ENCODE results near the gene RNF145.
A peak's percentile ranks its signal among the peaks of the same experiment; 100 is the strongest.

Gene RNF145, protein sequence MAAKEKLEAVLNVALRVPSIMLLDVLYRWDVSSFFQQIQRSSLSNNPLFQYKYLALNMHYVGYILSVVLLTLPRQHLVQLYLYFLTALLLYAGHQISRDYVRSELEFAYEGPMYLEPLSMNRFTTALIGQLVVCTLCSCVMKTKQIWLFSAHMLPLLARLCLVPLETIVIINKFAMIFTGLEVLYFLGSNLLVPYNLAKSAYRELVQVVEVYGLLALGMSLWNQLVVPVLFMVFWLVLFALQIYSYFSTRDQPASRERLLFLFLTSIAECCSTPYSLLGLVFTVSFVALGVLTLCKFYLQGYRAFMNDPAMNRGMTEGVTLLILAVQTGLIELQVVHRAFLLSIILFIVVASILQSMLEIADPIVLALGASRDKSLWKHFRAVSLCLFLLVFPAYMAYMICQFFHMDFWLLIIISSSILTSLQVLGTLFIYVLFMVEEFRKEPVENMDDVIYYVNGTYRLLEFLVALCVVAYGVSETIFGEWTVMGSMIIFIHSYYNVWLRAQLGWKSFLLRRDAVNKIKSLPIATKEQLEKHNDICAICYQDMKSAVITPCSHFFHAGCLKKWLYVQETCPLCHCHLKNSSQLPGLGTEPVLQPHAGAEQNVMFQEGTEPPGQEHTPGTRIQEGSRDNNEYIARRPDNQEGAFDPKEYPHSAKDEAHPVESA

GRCh38 chr5:159209438-159210209 lies at the start of gene RNF145:
Gene RNF145 (minus strand): TSS chr5:159209553. CDS start chr5:159203617, 5,936 bp downstream.
- H3K27ac ChIP-seq (ENCODE audit: low read depth, low read length): peak within 1 kb of the TSS; percentile 87
- no peaks in the 10 kb centered on the region for H3K36me3 ChIP-seq (ENCODE audit: insufficient read depth, low read length)
- H3K79me2 ChIP-seq (ENCODE audit: control insufficient read depth, insufficient read depth, low read length, unreplicated experiment): peaks cover 47% of the 10 kb centered on the region
- peaks cover 20% of the 10 kb centered on the region for H3K4me1 ChIP-seq (ENCODE audit: control insufficient read depth, insufficient read depth, low read length, unreplicated experiment)
- H2AFZ ChIP-seq (ENCODE audit: low read length, unreplicated experiment): peak within 1 kb of the TSS; percentile 96
- peak within 1 kb of the TSS; percentile 99 for H3K4me3 ChIP-seq (ENCODE audit: low read depth, low read length)
- H3K27me3 ChIP-seq (ENCODE audit: insufficient read depth, low read length): no peaks in the 10 kb centered on the region

- no peaks in the 10 kb centered on the region for H3K36me3 ChIP-seq (ENCODE audit: insufficient read depth, low read length)
- H3K79me2 ChIP-seq (ENCODE audit: control insufficient read depth, insufficient read depth, low read length, unreplicated experiment): peaks cover 2% of the 10 kb centered on the region
- no peak overlapping the region for H3K4me3 ChIP-seq (ENCODE audit: low read depth, low read length)
- H2AFZ ChIP-seq (ENCODE audit: low read length, unreplicated experiment): no peak overlapping the region
- H3K27me3 ChIP-seq (ENCODE audit: insufficient read depth, low read length): no peaks in the 10 kb centered on the region
- H3K4me1 ChIP-seq (ENCODE audit: control insufficient read depth, insufficient read depth, low read length, unreplicated experiment): no peaks in the 10 kb centered on the region
- H3K27ac ChIP-seq (ENCODE audit: low read depth, low read length): no peak overlapping the region
These were observed 49.0 kb upstream of the RNF145 start for GRCh38 chr5:159258361-159258760.

DNA sequence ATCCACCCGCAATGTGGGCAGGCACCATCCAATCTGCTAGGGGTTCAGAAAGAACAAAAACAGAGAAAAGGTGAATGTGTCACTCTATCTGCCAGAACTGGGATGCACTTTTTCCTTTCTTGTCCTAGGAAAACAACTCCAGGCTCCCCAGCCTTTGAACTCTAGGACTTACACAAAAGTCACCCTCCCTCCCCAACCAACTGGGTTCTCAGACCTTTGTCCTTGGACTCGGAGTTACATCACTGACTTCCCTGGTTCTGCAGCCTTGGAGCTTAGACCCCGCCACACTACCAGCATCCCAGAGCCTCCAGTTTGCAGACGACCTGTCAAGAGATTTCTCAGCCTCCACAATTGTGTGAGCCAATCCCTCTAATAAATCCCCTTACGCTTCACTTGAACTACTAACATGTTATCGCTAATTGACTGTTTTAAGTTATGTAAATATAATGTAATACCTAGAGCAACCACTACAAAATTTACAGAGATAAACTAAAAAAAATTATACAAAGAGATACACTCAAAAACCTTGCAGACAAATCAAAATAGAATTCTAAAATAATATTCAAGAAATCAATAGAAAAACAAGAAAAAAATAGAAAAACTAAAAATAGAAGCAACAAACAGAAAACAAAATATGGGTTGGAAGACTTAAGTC lies 48.4 kb upstream of the RNF145 start:
- Histone ChIP-seq H3K36me3 (ENCODE audit: insufficient read depth, low read length) (no peaks in the 10 kb centered on the region), H3K27ac (ENCODE audit: low read depth, low read length) (no peak overlapping the region), H3K4me3 (ENCODE audit: low read depth, low read length) (no peak overlapping the region), H3K4me1 (ENCODE audit: control insufficient read depth, insufficient read depth, low read length, unreplicated experiment) (no peaks in the 10 kb centered on the region), H3K27me3 (ENCODE audit: insufficient read depth, low read length) (no peaks in the 10 kb centered on the region), H3K79me2 (ENCODE audit: control insufficient read depth, insufficient read depth, low read length, unreplicated experiment) (no peaks in the 10 kb centered on the region), H2AFZ (ENCODE audit: low read length, unreplicated experiment) (no peak overlapping the region)

GRCh38 chr5:159257007-159257406 lies 47.7 kb upstream of the RNF145 start:
- Histone ChIP-seq H3K27ac (ENCODE audit: low read depth, low read length) (no peak overlapping the region), H3K36me3 (ENCODE audit: insufficient read depth, low read length) (no peaks in the 10 kb centered on the region), H3K27me3 (ENCODE audit: insufficient read depth, low read length) (no peaks in the 10 kb centered on the region), H3K4me1 (ENCODE audit: control insufficient read depth, insufficient read depth, low read length, unreplicated experiment) (no peaks in the 10 kb centered on the region), H3K4me3 (ENCODE audit: low read depth, low read length) (no peak overlapping the region), H3K79me2 (ENCODE audit: control insufficient read depth, insufficient read depth, low read length, unreplicated experiment) (no peaks in the 10 kb centered on the region), H2AFZ (ENCODE audit: low read length, unreplicated experiment) (no peak overlapping the region)

- Histone ChIP-seq H3K36me3 (ENCODE audit: insufficient read depth, low read length) (no peaks in the 10 kb centered on the region), H3K4me1 (ENCODE audit: control insufficient read depth, insufficient read depth, low read length, unreplicated experiment) (no peaks in the 10 kb centered on the region), H3K4me3 (ENCODE audit: low read depth, low read length) (no peak overlapping the region), H2AFZ (ENCODE audit: low read length, unreplicated experiment) (no peak overlapping the region), H3K79me2 (ENCODE audit: control insufficient read depth, insufficient read depth, low read length, unreplicated experiment) (no peaks in the 10 kb centered on the region), H3K27me3 (ENCODE audit: insufficient read depth, low read length) (no peaks in the 10 kb centered on the region), H3K27ac (ENCODE audit: low read depth, low read length) (no peak overlapping the region)
These were observed 42.8 kb upstream of the RNF145 start for GRCh38 chr5:159252195-159252594.

DNA sequence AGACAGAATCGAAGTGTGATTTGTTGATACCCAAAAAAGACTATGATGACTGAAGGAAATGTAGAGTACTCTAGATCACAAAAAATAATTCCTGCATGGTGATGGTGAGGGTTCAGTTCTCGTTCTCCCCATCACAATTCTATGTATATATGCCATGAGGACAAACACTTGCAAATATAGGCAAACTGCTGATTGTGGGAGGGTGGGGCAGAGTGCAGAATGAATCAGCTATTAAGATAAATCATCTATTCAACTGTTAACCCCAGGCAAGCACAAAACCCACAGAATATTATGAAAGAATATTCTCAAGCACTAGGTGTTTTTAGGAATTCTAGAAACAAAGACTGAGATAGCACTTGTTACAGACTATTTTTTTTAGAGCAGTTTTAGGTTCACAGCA lies 39.8 kb upstream of the RNF145 start:
- H3K4me1 ChIP-seq (ENCODE audit: control insufficient read depth, insufficient read depth, low read length, unreplicated experiment): no peaks in the 10 kb centered on the region
- no peak overlapping the region for H3K4me3 ChIP-seq (ENCODE audit: low read depth, low read length)
- H3K79me2 ChIP-seq (ENCODE audit: control insufficient read depth, insufficient read depth, low read length, unreplicated experiment): no peaks in the 10 kb centered on the region
- no peak overlapping the region for H2AFZ ChIP-seq (ENCODE audit: low read length, unreplicated experiment)
- peaks cover 7% of the 10 kb centered on the region; the same call in 1 of the 2 replicates for H3K27me3 ChIP-seq (ENCODE audit: insufficient read depth, low read length)
- no peak overlapping the region for H3K27ac ChIP-seq (ENCODE audit: low read depth, low read length)
- H3K36me3 ChIP-seq (ENCODE audit: insufficient read depth, low read length): no peaks in the 10 kb centered on the region

GRCh38 chr5:159244890-159245289 lies 35.5 kb upstream of the RNF145 start:
- Histone ChIP-seq H2AFZ (ENCODE audit: low read length, unreplicated experiment) (no peak overlapping the region), H3K4me3 (ENCODE audit: low read depth, low read length) (no peak overlapping the region), H3K27me3 (ENCODE audit: insufficient read depth, low read length) (peaks cover 7% of the 10 kb centered on the region; the same call in 1 of the 2 replicates), H3K27ac (ENCODE audit: low read depth, low read length) (no peak overlapping the region), H3K36me3 (ENCODE audit: insufficient read depth, low read length) (no peaks in the 10 kb centered on the region), H3K4me1 (ENCODE audit: control insufficient read depth, insufficient read depth, low read length, unreplicated experiment) (peaks cover 8% of the 10 kb centered on the region), H3K79me2 (ENCODE audit: control insufficient read depth, insufficient read depth, low read length, unreplicated experiment) (no peaks in the 10 kb centered on the region)

DNA sequence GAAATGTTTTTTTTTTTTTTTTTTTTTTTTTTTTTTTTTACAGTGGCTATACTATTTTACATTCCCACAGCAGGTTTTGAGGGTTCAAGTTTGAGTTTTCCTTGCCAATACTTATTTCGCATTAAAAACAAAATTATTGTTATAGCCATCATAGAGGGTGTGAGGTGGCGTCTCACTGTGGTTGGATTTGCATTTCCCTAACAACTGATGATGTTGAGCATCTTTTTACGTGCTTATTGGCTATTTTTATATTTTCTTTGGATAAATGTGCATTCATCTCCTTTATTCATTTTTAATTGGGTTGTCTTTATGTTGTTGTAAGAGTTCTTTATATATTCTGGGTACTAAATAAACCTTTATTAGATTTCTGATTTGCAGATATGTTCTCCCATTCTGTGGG lies 34.8 kb upstream of the RNF145 start:
- Histone ChIP-seq H2AFZ (ENCODE audit: low read length, unreplicated experiment) (no peak overlapping the region), H3K4me1 (ENCODE audit: control insufficient read depth, insufficient read depth, low read length, unreplicated experiment) (peaks cover 9% of the 10 kb centered on the region), H3K4me3 (ENCODE audit: low read depth, low read length) (no peak overlapping the region), H3K27ac (ENCODE audit: low read depth, low read length) (no peak overlapping the region), H3K36me3 (ENCODE audit: insufficient read depth, low read length) (no peaks in the 10 kb centered on the region), H3K79me2 (ENCODE audit: control insufficient read depth, insufficient read depth, low read length, unreplicated experiment) (no peaks in the 10 kb centered on the region), H3K27me3 (ENCODE audit: insufficient read depth, low read length) (peaks cover 7% of the 10 kb centered on the region; the same call in 1 of the 2 replicates)

DNA sequence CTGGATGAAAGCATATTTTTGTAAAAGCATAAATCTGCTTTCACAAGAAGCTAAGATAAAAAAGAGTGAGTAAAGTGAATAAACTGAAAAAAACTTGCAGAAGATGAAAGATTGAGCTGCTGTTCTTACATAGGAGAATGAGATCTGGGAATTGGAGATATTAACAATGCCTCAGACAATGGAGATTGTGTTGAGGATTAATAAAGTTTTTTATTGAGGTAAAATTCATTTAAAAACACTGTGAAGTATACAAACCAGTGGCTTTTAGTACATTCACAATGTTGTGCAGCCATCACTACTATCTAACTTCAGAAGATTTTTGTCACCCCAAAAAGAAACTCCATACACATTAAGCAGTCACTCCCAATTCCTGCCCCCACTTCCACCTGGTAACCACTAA lies 34.0 kb upstream of the RNF145 start:
- H3K27me3 ChIP-seq (ENCODE audit: insufficient read depth, low read length): peaks cover 7% of the 10 kb centered on the region; the same call in 1 of the 2 replicates
- H3K36me3 ChIP-seq (ENCODE audit: insufficient read depth, low read length): no peaks in the 10 kb centered on the region
- no peak overlapping the region for H3K4me3 ChIP-seq (ENCODE audit: low read depth, low read length)
- H3K27ac ChIP-seq (ENCODE audit: low read depth, low read length): no peak overlapping the region
- H3K79me2 ChIP-seq (ENCODE audit: control insufficient read depth, insufficient read depth, low read length, unreplicated experiment): no peaks in the 10 kb centered on the region
- peaks cover 9% of the 10 kb centered on the region for H3K4me1 ChIP-seq (ENCODE audit: control insufficient read depth, insufficient read depth, low read length, unreplicated experiment)
- no peak overlapping the region for H2AFZ ChIP-seq (ENCODE audit: low read length, unreplicated experiment)

GRCh38 chr5:159242656-159243055 lies 33.3 kb upstream of the RNF145 start:
- Histone ChIP-seq H2AFZ (ENCODE audit: low read length, unreplicated experiment) (no peak overlapping the region), H3K4me3 (ENCODE audit: low read depth, low read length) (no peak overlapping the region), H3K27me3 (ENCODE audit: insufficient read depth, low read length) (peaks cover 7% of the 10 kb centered on the region; the same call in 1 of the 2 replicates), H3K36me3 (ENCODE audit: insufficient read depth, low read length) (no peaks in the 10 kb centered on the region), H3K27ac (ENCODE audit: low read depth, low read length) (no peak overlapping the region), H3K79me2 (ENCODE audit: control insufficient read depth, insufficient read depth, low read length, unreplicated experiment) (no peaks in the 10 kb centered on the region), H3K4me1 (ENCODE audit: control insufficient read depth, insufficient read depth, low read length, unreplicated experiment) (peaks cover 9% of the 10 kb centered on the region)

Data from ACC112 (cell line).